Glutamatergic neuron (in vitro differentiated cells): Measurements from ENCODE around the gene BCAR1. TPM values are rescaled to one million over a fixed set of nuclear protein-coding genes. Genes with fewer than 3 reads are reported as not detected.
"Not testable (repeated sequence)": the region's sequence is repeated elsewhere in the genome, so short reads cannot be mapped to it uniquely, and the experiment has no call there.

Experiments
- DNase-seq: peaks from one replicate; pipeline ENCODE4 v3.0.0; 2022
- H3K27ac Mint-ChIP-seq: one replicate; pipeline ENCODE4 v1.8.0; 2020; ENCODE audit warnings: mild to moderate bottlenecking, mixed read lengths, inconsistent platforms; ENCODE audit not compliant: unreplicated experiment
- H3K27me3 Mint-ChIP-seq: one replicate; pipeline ENCODE4 v1.8.0; 2020; ENCODE audit warnings: mild to moderate bottlenecking, moderate library complexity, mixed read lengths, inconsistent platforms; ENCODE audit not compliant: unreplicated experiment
- H3K36me3 Mint-ChIP-seq: one replicate; pipeline ENCODE4 v1.8.0; 2020; ENCODE audit warnings: mild to moderate bottlenecking, mixed read lengths, inconsistent platforms; ENCODE audit not compliant: unreplicated experiment
- H3K4me1 Mint-ChIP-seq: one replicate; pipeline ENCODE4 v1.8.0; 2020; ENCODE audit warnings: mild to moderate bottlenecking, low read depth, mixed read lengths, inconsistent platforms; ENCODE audit not compliant: unreplicated experiment
- H3K4me3 Mint-ChIP-seq: one replicate; pipeline ENCODE4 v1.8.0; 2020; ENCODE audit warnings: mild to moderate bottlenecking, mixed read lengths, inconsistent platforms; ENCODE audit not compliant: unreplicated experiment
- H3K9me3 Mint-ChIP-seq: one replicate; pipeline ENCODE4 v1.8.0; 2020; ENCODE audit warnings: mild to moderate bottlenecking, moderate library complexity, mixed read lengths, inconsistent platforms; ENCODE audit not compliant: unreplicated experiment
- CTCF ChIP-seq: fragments of 200-600 bp; sonication (generic); IDR thresholded peaks from one replicate; pipeline ENCODE4 v1.5.0; 2021; ENCODE audit not compliant: partially characterized antibody, unreplicated experiment
- total RNA-seq: library from RNA; stranded (reverse); fragmentation: NEBNext Ultra II Directional; extraction: Animal tissue kit (Norgen Biotek cat#: 25700); gene quantifications from one replicate; pipeline ENCODE4 v1.2.1, GENCODE V29; 2021; ENCODE audit not compliant: unreplicated experiment

BCAR1 gene
- total RNA-seq, 1 donor from 2014 or later = 212 TPM

GRCh38 chr16:75225678-75226515 lies 25.5 kb downstream of the BCAR1 start:
- H3K36me3 Mint-ChIP-seq = no peaks in the 10 kb centered on the region
- no peak overlapping the region for H3K27ac Mint-ChIP-seq
- peaks cover 13% of the 10 kb centered on the region for H3K27me3 Mint-ChIP-seq
- no peak for TF ChIP-seq CTCF
- no peak overlapping the region for H3K4me3 Mint-ChIP-seq
- DNase-seq = no peak
- H3K4me1 Mint-ChIP-seq = peaks cover 7% of the 10 kb centered on the region
- H3K9me3 Mint-ChIP-seq = peaks cover 19% of the 10 kb centered on the region

GRCh38 chr16:75225092-75225491 lies 26.3 kb downstream of the BCAR1 start:
- no peak overlapping the region for H3K27ac Mint-ChIP-seq
- no peak for TF ChIP-seq CTCF
- H3K27me3 Mint-ChIP-seq = peaks cover 17% of the 10 kb centered on the region
- no peaks in the 10 kb centered on the region for H3K36me3 Mint-ChIP-seq
- H3K4me3 Mint-ChIP-seq = no peak overlapping the region
- peaks cover 2% of the 10 kb centered on the region for H3K4me1 Mint-ChIP-seq
- DNase-seq = no peak
- H3K9me3 Mint-ChIP-seq = peaks cover 17% of the 10 kb centered on the region

GRCh38 chr16:75224306-75225082 lies 26.9 kb downstream of the BCAR1 start:
- no peaks in the 10 kb centered on the region for H3K36me3 Mint-ChIP-seq
- H3K9me3 Mint-ChIP-seq = peaks cover 20% of the 10 kb centered on the region
- TF ChIP-seq CTCF = no peak
- peaks cover 2% of the 10 kb centered on the region for H3K4me1 Mint-ChIP-seq
- H3K4me3 Mint-ChIP-seq = no peak overlapping the region
- no peak for DNase-seq
- H3K27me3 Mint-ChIP-seq = peaks cover 17% of the 10 kb centered on the region
- H3K27ac Mint-ChIP-seq = peak overlapping the region; percentile 28

- peaks cover 17% of the 10 kb centered on the region for H3K27me3 Mint-ChIP-seq
- not testable (repeated sequence) for H3K4me3 Mint-ChIP-seq, H3K36me3 Mint-ChIP-seq
These were observed 28.3 kb downstream of the BCAR1 start for GRCh38 chr16:75223129-75223528.

DNA sequence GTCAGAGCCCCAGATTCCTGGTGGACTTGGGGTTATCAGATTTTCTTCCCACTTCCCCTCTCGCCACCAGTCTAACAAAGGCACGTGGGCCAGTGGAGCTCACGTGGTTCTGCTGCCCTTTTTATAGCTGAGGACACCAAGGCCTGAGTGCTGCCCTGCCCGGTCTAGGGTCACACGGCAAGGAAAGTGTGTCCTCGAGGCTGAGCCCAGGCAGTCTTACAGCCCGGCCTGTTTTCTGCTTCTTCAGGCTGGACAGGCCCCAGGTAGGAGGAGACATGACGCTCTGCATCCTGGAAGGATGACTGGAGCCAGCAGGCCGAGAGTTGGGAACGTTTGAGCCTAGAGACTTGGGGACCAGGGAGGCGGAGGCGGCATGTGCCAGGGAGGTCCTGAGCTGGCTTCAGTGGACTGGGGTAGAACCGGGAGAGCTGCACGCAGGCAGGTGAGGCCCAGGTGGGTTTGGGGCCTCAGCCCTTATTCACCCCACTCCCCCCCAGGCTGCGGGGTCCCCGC lies 29.1 kb downstream of the BCAR1 start:
- no peaks in the 10 kb centered on the region for H3K36me3 Mint-ChIP-seq
- TF ChIP-seq CTCF = no peak
- H3K27me3 Mint-ChIP-seq = peaks cover 14% of the 10 kb centered on the region
- H3K4me1 Mint-ChIP-seq = peaks cover 2% of the 10 kb centered on the region
- no peak overlapping the region for H3K4me3 Mint-ChIP-seq
- H3K9me3 Mint-ChIP-seq = peaks cover 16% of the 10 kb centered on the region
- DNase-seq = no peak
- peak overlapping the region; percentile 50 for H3K27ac Mint-ChIP-seq

More at GRCh38 chr16:75223129-75223528, 28.3 kb downstream of the BCAR1 start:
- H3K27ac Mint-ChIP-seq, H3K4me1 Mint-ChIP-seq, DNase-seq: not testable (repeated sequence)
- H3K9me3 Mint-ChIP-seq = peaks cover 20% of the 10 kb centered on the region
